ENCODE data around the gene TEX48. TPM values are rescaled to one million over a fixed set of nuclear protein-coding genes. Genes with fewer than 3 reads are reported as not detected.

Gene TEX48
- polyA plus RNA-seq, 2 of the 4 experiments (the other 2 are of a cell fraction), result not detected

DNA sequence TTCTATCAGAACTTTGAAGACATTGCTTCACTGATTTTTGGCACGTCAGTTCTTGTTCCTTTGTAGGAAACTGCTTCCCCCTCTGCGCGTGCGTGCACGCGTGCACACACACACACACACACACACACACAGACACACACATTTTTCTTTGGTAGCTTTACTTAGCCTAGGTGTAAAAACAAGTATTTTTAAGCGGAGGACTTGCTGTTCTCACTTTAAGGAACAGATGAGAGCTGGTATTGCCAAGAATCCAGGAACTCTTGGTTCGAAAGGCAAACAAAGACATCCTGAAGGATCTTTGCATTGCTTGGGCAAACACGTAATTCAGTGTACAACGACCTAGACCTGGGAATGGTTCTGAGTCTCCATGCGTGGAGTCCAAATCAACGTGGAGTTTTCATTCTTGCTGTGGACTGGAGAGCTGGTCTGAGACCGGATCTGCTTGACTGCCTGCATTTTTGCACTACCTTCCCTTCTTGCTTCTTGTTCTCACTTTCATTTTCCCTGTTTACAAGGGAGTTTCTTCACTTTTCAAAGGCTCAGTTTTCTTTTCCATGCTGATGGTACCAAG, 62.7 kb downstream of the TEX48 start:
- H3K4me2 ChIP-seq, result no peak overlapping the region
- no peak for FAIRE-seq
- H3K27ac ChIP-seq, result no peak overlapping the region
- H3K9me3 ChIP-seq, result no peaks in the 10 kb centered on the region
- 89% methylated on average over 13 of the region's 13 CpGs for WGBS (ENCODE audit: missing lambda C conversion rate)
- POLR2A ChIA-PET, result no interaction called here
- no peak for TF ChIP-seq MAFK (IDR thresholded peaks at IDR 0.05; ENCODE audit: partially characterized antibody)
- TF ChIP-seq KDM1A (IDR thresholded peaks at IDR 0.05; ENCODE audit: low read depth), result no peak
- no peak for TF ChIP-seq HOXB5 (CRISPR knock-in tag; IDR thresholded peaks at IDR 0.05)
- TF ChIP-seq TP53 (CRISPR knock-in tag; IDR thresholded peaks at IDR 0.05), result no peak
- TF ChIP-seq, protein P1, sequence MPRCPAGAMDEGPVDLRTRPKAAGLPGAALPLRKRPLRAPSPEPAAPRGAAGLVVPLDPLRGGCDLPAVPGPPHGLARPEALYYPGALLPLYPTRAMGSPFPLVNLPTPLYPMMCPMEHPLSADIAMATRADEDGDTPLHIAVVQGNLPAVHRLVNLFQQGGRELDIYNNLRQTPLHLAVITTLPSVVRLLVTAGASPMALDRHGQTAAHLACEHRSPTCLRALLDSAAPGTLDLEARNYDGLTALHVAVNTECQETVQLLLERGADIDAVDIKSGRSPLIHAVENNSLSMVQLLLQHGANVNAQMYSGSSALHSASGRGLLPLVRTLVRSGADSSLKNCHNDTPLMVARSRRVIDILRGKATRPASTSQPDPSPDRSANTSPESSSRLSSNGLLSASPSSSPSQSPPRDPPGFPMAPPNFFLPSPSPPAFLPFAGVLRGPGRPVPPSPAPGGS (IDR thresholded peaks at IDR 0.05), result no peak
- ATAC-seq, result no peak
- H3K4me1 ChIP-seq, result peaks cover 21% of the 10 kb centered on the region
- H3K4me3 ChIP-seq, result no peak overlapping the region
- CTCF ChIA-PET, result interaction anchor here (1.0 to 5.5 kb wide), 5 partner anchors 9 to 214 kb away, joined by 3 to 27 read pairs (median 6); partner anchors contain the start of gene TMEM268
- no peak for DNase-seq (ENCODE audit: low read depth in 1 of 2, low spot score in 1 of 2)

DNA sequence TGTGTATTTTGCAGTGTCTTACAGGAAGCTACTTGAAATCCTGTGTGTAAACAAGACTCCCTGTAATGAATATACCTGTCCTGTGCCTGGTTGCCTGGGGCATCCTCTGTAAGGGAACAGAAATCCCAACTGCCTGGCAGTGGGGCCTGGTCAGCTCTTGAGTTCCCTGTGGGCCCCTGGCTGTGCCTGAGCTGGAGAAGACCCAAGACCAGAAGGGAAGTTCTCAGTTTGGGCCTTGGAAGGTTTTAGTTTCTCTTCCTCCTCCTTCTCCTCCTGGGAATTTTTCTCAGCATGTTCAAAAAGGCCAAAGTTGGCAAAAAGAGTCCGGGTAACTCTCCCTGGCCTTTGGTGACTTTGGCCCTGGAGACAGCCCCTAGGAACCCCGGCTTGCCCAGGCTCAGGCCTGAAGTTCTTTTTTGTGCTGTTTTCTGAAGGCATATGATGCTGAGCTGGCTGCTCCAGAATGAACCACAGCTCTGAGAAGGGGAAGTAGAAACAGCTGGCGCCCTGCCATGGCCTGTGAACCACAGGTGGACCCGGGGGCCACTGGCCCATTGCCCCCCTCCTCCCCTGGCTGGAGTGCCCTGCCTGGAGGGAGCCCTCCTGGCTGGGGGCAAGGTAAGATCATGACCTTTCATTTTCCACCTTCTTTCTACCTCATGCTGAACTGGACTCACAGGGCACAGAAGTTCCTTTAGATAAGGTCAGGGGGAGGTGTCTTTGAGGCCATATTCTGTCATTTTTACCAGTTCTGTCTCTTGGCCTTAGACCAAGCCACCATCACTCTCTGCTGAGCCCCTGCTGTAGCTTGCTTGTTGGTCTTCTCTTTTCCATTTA, 65.1 kb downstream of the TEX48 start:
- Histone ChIP-seq H3K4me1 (peaks cover 26% of the 10 kb centered on the region), H3K9me3 (no peaks in the 10 kb centered on the region), H3K4me2 (no peak overlapping the region), H3K4me3 (no peak overlapping the region), H3K27ac (peak overlapping the region in 1 of 2 experiments; percentile 54; a peak in 1 of 6 replicates)
- ATAC-seq (no peak), DNase-seq (ENCODE audit: low read depth in 1 of 2, low spot score in 1 of 2) (no peak), FAIRE-seq (no peak)
- WGBS (ENCODE audit: missing lambda C conversion rate), result 74% methylated on average over 4 of the region's 4 CpGs
- POLR2A ChIA-PET, result interaction anchor here (1.5 kb wide), 1 partner anchor 29 kb away, joined by 7 read pairs; the partner anchor contains the start of gene ATP6V1G1
- no peak for TF ChIP-seq GATA3 (IDR thresholded peaks at IDR 0.05; ENCODE audit: borderline replicate concordance)
- CTCF ChIA-PET, result interaction anchor here (0.6 to 1.6 kb wide), 5 partner anchors 8 to 129 kb away, joined by 3 to 8 read pairs (median 4); no protein-coding TSS in a partner anchor

Other genes starting within 250 kb of the TEX48 start
- gene WHRN, start 176.7 kb downstream of the TEX48 start, polyA plus RNA-seq (2011; rRNA removed), result 1.2 and 1.5 TPM in 2 replicates
- gene WHRN, start 176.7 kb downstream of the TEX48 start, polyA plus RNA-seq (2017; fragmentation: RNase III; extraction: RNeasy Plus Mini Kit Qiagen cat#74134 plus additional on column Dnase treatment), result 2.7 to 3.2 TPM (median 2.9 TPM) in 3 replicates
- 143 and 168 TPM in 2 replicates for gene ATP6V1G1, start 94.4 kb downstream of the TEX48 start, polyA plus RNA-seq (2011; rRNA removed)
- gene ATP6V1G1, start 94.4 kb downstream of the TEX48 start, polyA plus RNA-seq (2017; fragmentation: RNase III; extraction: RNeasy Plus Mini Kit Qiagen cat#74134 plus additional on column Dnase treatment), result 96.7 to 115 TPM (median 111 TPM) in 3 replicates
- gene TMEM268, start 70.9 kb downstream of the TEX48 start, polyA plus RNA-seq (2011; rRNA removed), result 29.9 and 32.1 TPM in 2 replicates
- gene TMEM268, start 70.9 kb downstream of the TEX48 start, polyA plus RNA-seq (2017; fragmentation: RNase III; extraction: RNeasy Plus Mini Kit Qiagen cat#74134 plus additional on column Dnase treatment), result 8.4 to 9.5 TPM (median 9.0 TPM) in 3 replicates
- not detected in 2 replicates for gene TEX53, start 24.4 kb downstream of the TEX48 start, polyA plus RNA-seq (2011; rRNA removed)
- not detected in 3 replicates for gene TEX53, start 24.4 kb downstream of the TEX48 start, polyA plus RNA-seq (2017; fragmentation: RNase III; extraction: RNeasy Plus Mini Kit Qiagen cat#74134 plus additional on column Dnase treatment)
- 5.6 and 6.8 TPM in 2 replicates for gene TNFSF15, start 123.8 kb upstream of the TEX48 start, polyA plus RNA-seq (2011; rRNA removed)
- gene TNFSF15, start 123.8 kb upstream of the TEX48 start, polyA plus RNA-seq (2017; fragmentation: RNase III; extraction: RNeasy Plus Mini Kit Qiagen cat#74134 plus additional on column Dnase treatment), result 1.6 to 3.1 TPM (median 2.8 TPM) in 3 replicates
- not detected in 2 replicates for gene TNFSF8, start 248.4 kb upstream of the TEX48 start, polyA plus RNA-seq (2011; rRNA removed)
- gene TNFSF8, start 248.4 kb upstream of the TEX48 start, polyA plus RNA-seq (2017; fragmentation: RNase III; extraction: RNeasy Plus Mini Kit Qiagen cat#74134 plus additional on column Dnase treatment), result not detected in 3 replicates

All from A549 (cell line).